ENCODE data around the gene TMEM130.

GRCh38 chr7:98870807-98871491 is 1.1 kb upstream of the TMEM130 start:
- TF ChIP-seq CTCF (IDR thresholded peaks at IDR 0.05; ENCODE audit: low read length) (no peak), EZH2 (optimal IDR thresholded peaks at IDR 0.05; ENCODE audit: low read depth, low read length) (no peak), EZH2phosphoT487 (IDR thresholded peaks at IDR 0.05; ENCODE audit: low read length) (no peak)

Measured in MM.1S (cell line).